Endothelial cell of umbilical vein (primary cell): Measurements from ENCODE around the gene STT3B. TPM values are rescaled to one million over a fixed set of nuclear protein-coding genes. Genes with fewer than 3 reads are reported as not detected.

Experiments
- BruUV-seq: library from RNA; stranded (reverse); fragments of 400-500 nt; replicated peaks from 2 replicates; lab custom pipeline; 2021; lab: Mats Ljungman, UMichigan
- CTCF ChIA-PET: fragments of 300-600, 350-600 bp; sonication (Branson Sonifier 250); formaldehyde crosslinking; loops from one replicate; lab custom pipeline; 2021; ENCODE audit warnings: antibody characterized with exemption, inconsistent platforms; lab: Charles Lee
- POLR2A ChIA-PET: fragments of 300-600, 350-600 bp; sonication (Branson Sonifier 250); formaldehyde crosslinking; loops from one replicate; lab custom pipeline; 2021; ENCODE audit warnings: antibody characterized with exemption, inconsistent platforms; lab: Charles Lee
- DNase-seq: peaks from one replicate; pipeline ENCODE4 v3.0.0-alpha.2; 2011; ENCODE audit warnings: low read depth, low spot score
- FAIRE-seq: peaks from 2 replicates; lab custom pipeline; 2011; peaks lifted over from hg19 to GRCh38; lab: Jason Lieb, UNC
- H2AFZ ChIP-seq: 2 replicates; pipeline ENCODE4 v1.6.0; 2012; ENCODE audit warnings: low read depth, low read length, control low read depth, inconsistent platforms
- H3K27ac ChIP-seq: 2 replicates; pipeline ENCODE4 v1.5.1; 2011; ENCODE audit warnings: low read depth, mild to moderate bottlenecking, control low read depth, low read length, moderate library complexity; ENCODE audit not compliant: insufficient read depth
- H3K27me3 ChIP-seq, 2 experiments: 2 replicates each; pipeline versions ENCODE4 v1.6.0 to v1.6.1; 2011; ENCODE audit warnings: low read length in 2 of 2, mixed read lengths in 1 of 2; ENCODE audit not compliant: control insufficient read depth in 2 of 2, insufficient read depth in 2 of 2
- H3K36me3 ChIP-seq, 2 experiments: 2 replicates in 1 of 2; 3 replicates in 1 of 2; pipeline ENCODE4 v1.5.1; 2011; ENCODE audit warnings: low read length in 2 of 2, mild to moderate bottlenecking in 1 of 2, moderate library complexity in 1 of 2; ENCODE audit not compliant: control insufficient read depth in 2 of 2, insufficient read depth in 2 of 2; ENCODE audit errors: extremely low read depth in 1 of 2
- H3K4me1 ChIP-seq: 3 replicates; pipeline ENCODE4 v1.5.1; 2011; ENCODE audit warnings: mild to moderate bottlenecking, low read length; ENCODE audit not compliant: control insufficient read depth, insufficient read depth; ENCODE audit errors: extremely low read depth
- H3K4me2 ChIP-seq: 2 replicates; pipeline ENCODE4 v1.6.1; 2011; ENCODE audit warnings: low read length, control low read depth, mixed read lengths; ENCODE audit not compliant: insufficient read depth
- H3K4me3 ChIP-seq, 3 experiments: fragments of 200-600 bp in 1 of 3; sonication (generic), shearing (Covaris generic) in 1 of 3; replicated peaks in 1 of 3; 2 replicates each; pipeline ENCODE4 v1.5.1; 2011 to 2016; ENCODE audit warnings: control low read depth in 3 of 3, low read length in 3 of 3, mild to moderate bottlenecking in 2 of 3, inconsistent platforms in 1 of 3, low read depth in 1 of 3, moderate library complexity in 1 of 3; ENCODE audit not compliant: insufficient read depth in 1 of 3
- H3K79me2 ChIP-seq: 2 replicates; pipeline ENCODE4 v1.6.0; 2012; ENCODE audit warnings: low read length, inconsistent platforms; ENCODE audit not compliant: control insufficient read depth, insufficient read depth
- H3K9ac ChIP-seq: replicated peaks from 2 replicates; pipeline ENCODE3; 2011; ENCODE audit warnings: low read length, control low read depth; ENCODE audit not compliant: insufficient read depth; ENCODE audit errors: extremely low read depth
- H3K9me1 ChIP-seq: replicated peaks from 3 replicates; pipeline ENCODE4 v1.6.0; 2011; ENCODE audit warnings: mild to moderate bottlenecking, low read length; ENCODE audit not compliant: control insufficient read depth, insufficient read depth; ENCODE audit errors: extremely low read depth
- H3K9me3 ChIP-seq: replicated peaks from 2 replicates; pipeline ENCODE4 v1.5.1; 2012; ENCODE audit warnings: low read length, inconsistent platforms; ENCODE audit not compliant: control insufficient read depth, insufficient read depth
- H4K20me1 ChIP-seq: replicated peaks from 2 replicates; pipeline ENCODE3; 2011; ENCODE audit warnings: mild to moderate bottlenecking, low read length; ENCODE audit not compliant: control insufficient read depth, insufficient read depth; ENCODE audit errors: extremely low read depth
- EZH2 ChIP-seq: IDR thresholded peaks from 2 replicates; pipeline ENCODE4 v1.6.1; 2012; ENCODE audit warnings: borderline replicate concordance, low read depth, mild to moderate bottlenecking, moderate library complexity, low read length, inconsistent platforms; ENCODE audit not compliant: severe bottlenecking
- FOS ChIP-seq: IDR thresholded peaks from 2 replicates; pipeline ENCODE4 v1.6.1; 2011; ENCODE audit warnings: mild to moderate bottlenecking, low read length, moderate library complexity, borderline replicate concordance; ENCODE audit not compliant: insufficient read depth
- GATA2 ChIP-seq: IDR thresholded peaks from 2 replicates; pipeline ENCODE4 v1.7.0; 2011; ENCODE audit warnings: low read depth, mild to moderate bottlenecking, moderate library complexity, mixed read lengths, low read length; ENCODE audit not compliant: insufficient read length, insufficient read depth
- JUN ChIP-seq: IDR thresholded peaks from 2 replicates; pipeline ENCODE4 v1.6.1; 2011; ENCODE audit warnings: borderline replicate concordance, low read depth; ENCODE audit not compliant: insufficient read length, insufficient read depth
- MYC ChIP-seq: IDR thresholded peaks from one replicate; pipeline ENCODE4 v1.6.1; 2011; ENCODE audit warnings: mild to moderate bottlenecking, low read depth, low read length
- POLR2A ChIP-seq: IDR thresholded peaks from 2 replicates; pipeline ENCODE4 v1.6.1; 2012; ENCODE audit warnings: low read depth, mild to moderate bottlenecking, control low read depth, low read length
- POLR2AphosphoS5 ChIP-seq: IDR thresholded peaks from 2 replicates; pipeline ENCODE4 v1.6.1; 2012; ENCODE audit warnings: low read depth, mild to moderate bottlenecking, control low read depth, low read length, moderate library complexity; ENCODE audit not compliant: insufficient read depth
- dilution Hi-C: fragments of 300-500 bp; cut with MboI; formaldehyde crosslinking; loops from one replicate; pipeline ENCODE4 v1.15.0; 2019; ENCODE audit warnings: low sequenced_read_pairs; ENCODE audit not compliant: extremely low pct_ligation_motif_present
- intact Hi-C: fragments of 100-400 bp; cut with micrococcal nuclease; formaldehyde crosslinking; loops from one replicate; pipeline ENCODE4 v1.10.0; 2022
- polyA plus RNA-seq, 4 experiments: library from polyadenylated mRNA; depleted of rRNA in 3 of 4; stranded (reverse) in 3 of 4; unstranded in 1 of 4; fragments of >200 nt; gene quantifications; 2 replicates each; pipeline versions ENCODE4 v1.2.1 to v1.2.3, GENCODE V29; 2011 to 2012; ENCODE audit warnings: missing spikeins in 1 of 4
- total RNA-seq: library from RNA; stranded (reverse); gene quantifications from 2 replicates; pipeline ENCODE4 v1.2.3, GENCODE V29; 2021
- TF ChIP-seq, protein P1 (sequence below): IDR thresholded peaks from 2 replicates; pipeline ENCODE4 v1.6.1; 2011; ENCODE audit not compliant: insufficient read depth, insufficient read length
- TF ChIP-seq, protein P2 (sequence below), 2 donors: IDR thresholded peaks; 1 replicate in 1 of 2; 2 replicates in 1 of 2; pipeline ENCODE4 v1.5.1; 2011; ENCODE audit warnings: low read length in 2 of 2, mild to moderate bottlenecking in 2 of 2, moderate library complexity in 2 of 2, control low read depth in 1 of 2, inconsistent platforms in 1 of 2, low read depth in 1 of 2; ENCODE audit not compliant: insufficient read depth in 1 of 2; ENCODE audit errors: extremely low read depth in 1 of 2

STT3B gene
- total and polyA plus RNA-seq, 2 donors (not counting 3 experiments of a cell fraction or from before 2014, with no cell fraction given), result 56.4 to 113 TPM

DNA sequence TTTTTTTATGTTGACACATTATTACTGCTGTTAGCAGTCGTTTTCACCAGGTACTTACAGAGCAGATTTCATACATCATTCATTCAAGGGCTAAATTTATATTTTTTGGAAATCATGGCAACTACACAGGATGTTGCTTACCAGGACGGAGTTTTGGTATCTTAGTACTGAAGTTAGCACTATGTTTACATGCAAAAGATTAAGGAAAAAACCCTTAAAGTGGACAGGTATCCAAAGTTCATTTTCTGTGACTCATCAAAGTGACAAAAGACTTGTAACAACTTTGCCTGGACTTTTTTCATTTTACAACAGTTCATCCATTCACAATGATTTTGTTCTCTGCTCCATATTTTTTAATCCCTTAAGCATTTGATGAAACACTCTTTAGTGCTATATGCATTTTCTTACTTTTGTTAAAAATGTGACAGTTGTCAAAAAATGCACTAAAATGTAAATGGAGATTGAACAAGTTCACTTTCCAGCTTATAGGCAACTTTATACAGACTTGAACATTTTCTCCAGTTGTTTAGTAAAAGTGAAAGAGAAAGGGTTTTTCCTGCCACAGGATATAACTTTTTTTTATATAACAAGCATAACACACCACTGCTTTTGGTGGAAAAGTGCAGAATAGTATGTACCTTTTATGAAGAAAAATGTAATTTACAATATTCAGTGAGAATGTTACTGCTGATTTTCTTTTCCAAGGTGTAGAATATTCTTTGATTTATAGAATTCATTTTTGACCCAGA, 104.1 kb downstream of the STT3B start:
- TF ChIP-seq EZH2 (no peak), POLR2AphosphoS5 (no peak), JUN (no peak), POLR2A (no peak), FOS (no peak), GATA2 (no peak), MYC (no peak)
- TF ChIP-seq, protein P1, sequence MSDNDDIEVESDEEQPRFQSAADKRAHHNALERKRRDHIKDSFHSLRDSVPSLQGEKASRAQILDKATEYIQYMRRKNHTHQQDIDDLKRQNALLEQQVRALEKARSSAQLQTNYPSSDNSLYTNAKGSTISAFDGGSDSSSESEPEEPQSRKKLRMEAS, result no peak
- TF ChIP-seq, protein P2, sequence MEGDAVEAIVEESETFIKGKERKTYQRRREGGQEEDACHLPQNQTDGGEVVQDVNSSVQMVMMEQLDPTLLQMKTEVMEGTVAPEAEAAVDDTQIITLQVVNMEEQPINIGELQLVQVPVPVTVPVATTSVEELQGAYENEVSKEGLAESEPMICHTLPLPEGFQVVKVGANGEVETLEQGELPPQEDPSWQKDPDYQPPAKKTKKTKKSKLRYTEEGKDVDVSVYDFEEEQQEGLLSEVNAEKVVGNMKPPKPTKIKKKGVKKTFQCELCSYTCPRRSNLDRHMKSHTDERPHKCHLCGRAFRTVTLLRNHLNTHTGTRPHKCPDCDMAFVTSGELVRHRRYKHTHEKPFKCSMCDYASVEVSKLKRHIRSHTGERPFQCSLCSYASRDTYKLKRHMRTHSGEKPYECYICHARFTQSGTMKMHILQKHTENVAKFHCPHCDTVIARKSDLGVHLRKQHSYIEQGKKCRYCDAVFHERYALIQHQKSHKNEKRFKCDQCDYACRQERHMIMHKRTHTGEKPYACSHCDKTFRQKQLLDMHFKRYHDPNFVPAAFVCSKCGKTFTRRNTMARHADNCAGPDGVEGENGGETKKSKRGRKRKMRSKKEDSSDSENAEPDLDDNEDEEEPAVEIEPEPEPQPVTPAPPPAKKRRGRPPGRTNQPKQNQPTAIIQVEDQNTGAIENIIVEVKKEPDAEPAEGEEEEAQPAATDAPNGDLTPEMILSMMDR (IDR thresholded peaks at IDR 0.05; ENCODE audit: extremely low read depth in 1 of 2, insufficient read depth in 1 of 2, low read depth in 1 of 2, low read length in 2 of 2), result no peak
- POLR2A ChIA-PET, result no interaction called here
- CTCF ChIA-PET, result interaction anchor here (1.3 to 1.5 kb wide), 2 partner anchors 11 to 26 kb away, joined by 3 to 4 read pairs; no protein-coding TSS in a partner anchor

More for the DNA sequence above, 104.1 kb downstream of the STT3B start:
- FAIRE-seq (no peak), DNase-seq (peak; percentile 44)
- Histone ChIP-seq H3K9ac (no peak overlapping the region), H4K20me1 (no peaks in the 10 kb centered on the region), H2AFZ (no peak overlapping the region), H3K27me3 (no peaks in the 10 kb centered on the region), H3K36me3 (peaks cover 0 to 6% of the 10 kb centered on the region in 2 experiments), H3K4me3 (no peak overlapping the region), H3K4me2 (no peak overlapping the region), H3K4me1 (no peaks in the 10 kb centered on the region), H3K9me3 (no peaks in the 10 kb centered on the region), H3K27ac (no peak overlapping the region), H3K79me2 (no peaks in the 10 kb centered on the region), H3K9me1 (no peaks in the 10 kb centered on the region)
- intact Hi-C loops (no loop called here), dilution Hi-C loops (no loop called here)
- BruUV-seq, result TSS peak; percentile 48
